H1 (cell line): ENCODE measurements around the gene IFT81. TPM values are rescaled to one million over a fixed set of nuclear protein-coding genes. Genes with fewer than 3 reads are reported as not detected.

Experiments used
- ATF2 ChIP-seq: IDR thresholded peaks from 2 replicates; pipeline ENCODE4 v1.6.1; 2012; ENCODE audit warnings: low read length, inconsistent platforms
- CBX5 ChIP-seq: fragments of 300-800, 300-1000 bp; sonication (generic); IDR thresholded peaks from 2 replicates; pipeline ENCODE4 v1.7.1; 2016; ENCODE audit warnings: antibody characterized with exemption, low read length, low read depth
- CTCF ChIP-seq, 3 experiments: IDR thresholded peaks; 1 replicate in 2 of 3; 2 replicates in 1 of 3; pipeline versions ENCODE4 v1.5.1 to v1.6.1; 2011; ENCODE audit warnings: low read length in 3 of 3, mild to moderate bottlenecking in 3 of 3, inconsistent platforms in 2 of 3, low read depth in 1 of 3, moderate library complexity in 1 of 3; ENCODE audit not compliant: insufficient read depth in 1 of 3; ENCODE audit errors: control extremely low read depth in 1 of 3
- EGR1 ChIP-seq: IDR thresholded peaks from 2 replicates; pipeline ENCODE4 v1.6.1; 2011; ENCODE audit warnings: low read depth, low read length, borderline replicate concordance
- FOSL1 ChIP-seq: IDR thresholded peaks from 2 replicates; pipeline ENCODE4 v1.6.1; 2011; ENCODE audit warnings: mild to moderate bottlenecking, low read depth, low read length, moderate library complexity; ENCODE audit not compliant: insufficient read depth
- JUND ChIP-seq: IDR thresholded peaks from 2 replicates; pipeline ENCODE4 v1.6.1; 2011; ENCODE audit warnings: mild to moderate bottlenecking, improper control_type of control experiment, low read length
- RAD21 ChIP-seq, 2 experiments: IDR thresholded peaks in 1 of 2; conservative IDR thresholded peaks in 1 of 2; 2 replicates each; pipeline ENCODE4 v1.6.1; 2011; ENCODE audit warnings: low read depth in 2 of 2, low read length in 2 of 2, improper control_type of control experiment in 1 of 2, inconsistent platforms in 1 of 2, mild to moderate bottlenecking in 1 of 2, moderate library complexity in 1 of 2
- SIN3A ChIP-seq, 2 experiments: IDR thresholded peaks in 1 of 2; conservative IDR thresholded peaks in 1 of 2; 2 replicates each; pipeline ENCODE4 v1.6.1; 2011 to 2012; ENCODE audit warnings: low read length in 2 of 2, improper control_type of control experiment in 1 of 2, low read depth in 1 of 2, mild to moderate bottlenecking in 1 of 2
- YY1 ChIP-seq: IDR thresholded peaks from 2 replicates; pipeline ENCODE4 v1.6.1; 2011; ENCODE audit warnings: low read depth, mild to moderate bottlenecking, low read length
- polyA plus RNA-seq, 7 experiments: library from polyadenylated mRNA; depleted of rRNA in 3 of 7; stranded (reverse) in 5 of 7; unstranded in 2 of 7; fragments of >200 nt in 5 of 7; fragments of 200-250 nt in 2 of 7; gene quantifications; 1 replicate in 5 of 7; 2 replicates in 1 of 7; 4 replicates in 1 of 7; pipeline versions ENCODE4 v1.2.1 to v1.2.3, GENCODE V29; 2011 to 2013; ENCODE audit warnings: missing spikeins in 2 of 7, mixed read lengths in 2 of 7
- total RNA-seq: library from RNA; stranded (reverse); fragmentation: NEBNext Ultra II Directional; extraction: Animal tissue kit (Norgen Biotek cat#: 25700); gene quantifications from 2 replicates; pipeline ENCODE4 v1.2.1, GENCODE V29; 2021

The IFT81 gene
- total and polyA plus RNA-seq, 2 of the 8 experiments (the other 6 are each of a cell fraction or from before 2014, with no cell fraction given), result 4.1 to 14.5 TPM

- TF ChIP-seq EGR1 (no peak), FOSL1 (no peak), JUND (no peak), CBX5 (no peak), SIN3A (conservative IDR thresholded peaks at IDR 0.05 in 1 of 2, IDR thresholded peaks at IDR 0.05 in 1 of 2; ENCODE audit: low read depth in 1 of 2, low read length in 2 of 2) (no peak), RAD21 (IDR thresholded peaks at IDR 0.05 in 1 of 2, conservative IDR thresholded peaks at IDR 0.05 in 1 of 2; ENCODE audit: low read depth in 2 of 2, low read length in 2 of 2) (no peak), CTCF (IDR thresholded peaks at IDR 0.05; ENCODE audit: control extremely low read depth in 1 of 3, insufficient read depth in 1 of 3, low read depth in 1 of 3, low read length in 3 of 3) (no peak), ATF2 (no peak), YY1 (no peak)
These were observed 16.5 kb upstream of the IFT81 start (continued) for GRCh38 chr12:110107369-110108281.
